KMS-11 (cell line): Measurements from ENCODE around the gene SLC35A4.

Experiments
- H2AFZ ChIP-seq: fragments of 200-600 bp; sonication (generic); 2 replicates; pipeline ENCODE4 v1.6.1; 2016; ENCODE audit warnings: antibody characterized with exemption, mixed run types, low read depth
- H3K27ac ChIP-seq: fragments of 200-600 bp; sonication (generic); 2 replicates; pipeline ENCODE4 v1.6.1; 2016; ENCODE audit warnings: mild to moderate bottlenecking, mixed run types
- H3K27me3 ChIP-seq: fragments of 200-600 bp; sonication (generic); 2 replicates; pipeline ENCODE4 v1.6.1; 2017; ENCODE audit warnings: mild to moderate bottlenecking, low read depth, mixed run types, moderate library complexity; ENCODE audit not compliant: insufficient read depth
- H3K36me3 ChIP-seq: fragments of 200-600 bp; sonication (generic); 2 replicates; pipeline ENCODE4 v1.6.1; 2017; ENCODE audit warnings: mild to moderate bottlenecking, mixed run types; ENCODE audit not compliant: insufficient read depth
- H3K4me1 ChIP-seq: fragments of 200-600 bp; sonication (generic); 2 replicates; pipeline ENCODE4 v1.6.1; 2016; ENCODE audit warnings: mild to moderate bottlenecking, low read depth, mixed run types; ENCODE audit not compliant: poor library complexity, severe bottlenecking
- H3K4me2 ChIP-seq: fragments of 200-600 bp; sonication (generic); 2 replicates; pipeline ENCODE4 v1.7.0; 2016; ENCODE audit warnings: mild to moderate bottlenecking, mixed run types
- H3K4me3 ChIP-seq: fragments of 200-600 bp; sonication (generic); IDR thresholded peaks from 2 replicates; pipeline ENCODE4 v1.6.1; 2017; ENCODE audit warnings: low read depth, low read length, mixed read lengths; ENCODE audit not compliant: insufficient read depth
- H3K79me2 ChIP-seq: fragments of 200-600 bp; sonication (generic); 2 replicates; pipeline ENCODE4 v1.6.1; 2016; ENCODE audit warnings: low read depth, mixed run types; ENCODE audit not compliant: insufficient read depth
- H3K9ac ChIP-seq: fragments of 200-600 bp; sonication (generic); 2 replicates; pipeline ENCODE4 v1.6.1; 2016; ENCODE audit warnings: mild to moderate bottlenecking, mixed run types
- H4K20me1 ChIP-seq: fragments of 200-600 bp; sonication (generic); 2 replicates; pipeline ENCODE4 v1.6.1; 2016; ENCODE audit warnings: mild to moderate bottlenecking, mixed run types; ENCODE audit not compliant: insufficient read depth
- TF ChIP-seq, protein P1 (sequence below): fragments of 200-600 bp; sonication (generic); conservative IDR thresholded peaks from 2 replicates; pipeline ENCODE4 v1.6.1; 2017; ENCODE audit warnings: low read depth, mild to moderate bottlenecking, antibody characterized with exemption, low read length, moderate library complexity, mixed read lengths

SLC35A4 gene

DNA sequence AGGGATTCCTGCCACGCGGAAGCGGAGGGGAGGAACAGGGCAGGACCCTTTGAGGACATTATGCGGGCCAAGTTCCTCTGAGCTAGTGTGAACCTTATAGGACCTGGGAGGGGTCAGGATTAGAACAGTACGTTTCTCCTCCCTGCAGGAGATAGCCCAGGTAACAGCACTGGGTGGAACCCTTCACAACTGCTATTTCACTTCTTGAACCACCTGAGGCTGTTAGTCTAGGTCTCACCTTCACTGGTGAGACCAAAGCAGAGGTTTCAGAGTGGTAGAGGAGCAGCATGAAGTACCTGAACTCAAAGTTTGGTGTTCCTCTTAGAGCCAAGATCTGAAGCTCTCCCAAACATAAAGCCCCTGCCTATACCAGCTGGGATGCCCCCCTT lies 16.3 kb upstream of the SLC35A4 start:
- H3K9ac ChIP-seq, result no peak overlapping the region
- no peaks in the 10 kb centered on the region for H3K27me3 ChIP-seq
- H3K27ac ChIP-seq, result no peak overlapping the region
- no peaks in the 10 kb centered on the region for H3K36me3 ChIP-seq
- peaks cover 5% of the 10 kb centered on the region for H3K4me1 ChIP-seq
- H4K20me1 ChIP-seq, result no peaks in the 10 kb centered on the region
- no peak overlapping the region for H3K4me2 ChIP-seq
- H2AFZ ChIP-seq, result no peak overlapping the region
- H3K79me2 ChIP-seq, result peaks cover 14% of the 10 kb centered on the region; the same call in 1 of the 2 replicates
- no peak overlapping the region for H3K4me3 ChIP-seq
- TF ChIP-seq, protein P1, sequence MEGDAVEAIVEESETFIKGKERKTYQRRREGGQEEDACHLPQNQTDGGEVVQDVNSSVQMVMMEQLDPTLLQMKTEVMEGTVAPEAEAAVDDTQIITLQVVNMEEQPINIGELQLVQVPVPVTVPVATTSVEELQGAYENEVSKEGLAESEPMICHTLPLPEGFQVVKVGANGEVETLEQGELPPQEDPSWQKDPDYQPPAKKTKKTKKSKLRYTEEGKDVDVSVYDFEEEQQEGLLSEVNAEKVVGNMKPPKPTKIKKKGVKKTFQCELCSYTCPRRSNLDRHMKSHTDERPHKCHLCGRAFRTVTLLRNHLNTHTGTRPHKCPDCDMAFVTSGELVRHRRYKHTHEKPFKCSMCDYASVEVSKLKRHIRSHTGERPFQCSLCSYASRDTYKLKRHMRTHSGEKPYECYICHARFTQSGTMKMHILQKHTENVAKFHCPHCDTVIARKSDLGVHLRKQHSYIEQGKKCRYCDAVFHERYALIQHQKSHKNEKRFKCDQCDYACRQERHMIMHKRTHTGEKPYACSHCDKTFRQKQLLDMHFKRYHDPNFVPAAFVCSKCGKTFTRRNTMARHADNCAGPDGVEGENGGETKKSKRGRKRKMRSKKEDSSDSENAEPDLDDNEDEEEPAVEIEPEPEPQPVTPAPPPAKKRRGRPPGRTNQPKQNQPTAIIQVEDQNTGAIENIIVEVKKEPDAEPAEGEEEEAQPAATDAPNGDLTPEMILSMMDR, result no peak

DNA sequence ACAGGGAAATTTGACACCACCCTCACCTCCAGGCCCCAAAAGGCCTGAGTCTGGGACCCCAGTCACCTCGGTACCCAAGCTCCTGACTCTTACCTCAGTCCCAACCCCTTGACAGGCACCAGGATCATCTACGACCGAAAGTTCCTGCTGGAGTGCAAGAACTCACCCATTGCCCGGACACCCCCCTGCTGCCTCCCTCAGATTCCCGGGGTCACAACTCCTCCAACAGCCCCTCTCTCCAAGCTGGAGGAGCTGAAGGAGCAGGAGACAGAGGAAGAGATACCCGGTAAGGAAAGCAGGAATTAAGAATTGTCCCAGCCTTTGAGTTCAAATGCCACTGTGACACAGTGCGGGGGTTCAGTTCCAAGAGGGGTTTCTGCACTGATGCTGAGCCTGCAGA lies 15.8 kb upstream of the SLC35A4 start:
- Histone ChIP-seq H4K20me1 (no peaks in the 10 kb centered on the region), H3K4me3 (no peak overlapping the region), H3K27me3 (no peaks in the 10 kb centered on the region), H3K79me2 (peaks cover 19% of the 10 kb centered on the region; the same call in 1 of the 2 replicates), H3K4me2 (no peak overlapping the region), H3K9ac (no peak overlapping the region), H2AFZ (no peak overlapping the region), H3K4me1 (peaks cover 10% of the 10 kb centered on the region), H3K36me3 (no peaks in the 10 kb centered on the region), H3K27ac (no peak overlapping the region)
- TF ChIP-seq, protein P1, result no peak

DNA sequence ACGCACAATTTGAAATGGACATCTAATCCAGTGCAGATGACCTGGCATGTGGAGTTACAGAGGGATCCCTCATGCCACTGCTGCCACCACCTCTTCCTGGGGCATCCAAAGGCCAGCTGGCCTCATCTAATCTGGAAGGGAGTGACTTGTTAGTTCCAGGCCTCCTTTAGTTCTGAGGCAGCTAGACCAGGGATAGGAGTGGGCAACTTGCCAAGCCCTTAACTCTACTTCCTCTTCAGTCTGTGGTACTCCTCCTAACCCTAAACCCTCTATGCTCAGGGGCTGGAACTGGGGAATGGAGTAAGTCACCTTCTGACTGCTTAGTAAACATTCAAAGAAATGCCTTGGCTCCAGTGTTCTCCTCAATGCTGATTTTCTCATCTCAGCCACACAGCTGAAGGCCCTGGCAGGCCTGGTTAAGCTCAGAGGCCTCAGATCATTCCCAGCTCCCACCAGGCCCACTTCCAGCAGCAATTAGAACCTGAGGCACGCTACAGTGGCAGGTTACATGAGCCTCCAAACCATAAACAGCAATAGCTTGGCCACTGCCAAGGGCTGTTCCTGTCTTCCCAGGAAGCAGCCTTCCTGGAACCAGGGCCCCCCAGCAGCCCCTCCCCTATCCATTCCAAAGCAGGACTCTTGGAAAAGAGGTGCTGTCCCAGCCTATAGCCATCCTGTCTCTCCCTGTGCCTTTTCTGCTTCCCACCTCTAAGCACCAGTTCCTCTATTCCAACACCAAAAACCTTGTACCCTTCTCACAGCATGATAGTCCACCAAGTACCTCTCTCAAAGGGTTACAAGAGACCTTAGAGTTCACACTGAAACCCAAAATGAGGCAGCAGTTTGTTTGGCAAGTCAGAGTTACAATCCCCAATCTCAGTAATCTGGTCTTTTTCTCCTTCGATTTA lies 15.1 kb upstream of the SLC35A4 start:
- Histone ChIP-seq H3K4me2 (no peak overlapping the region), H4K20me1 (no peaks in the 10 kb centered on the region), H3K27me3 (no peaks in the 10 kb centered on the region), H2AFZ (no peak overlapping the region), H3K9ac (no peak overlapping the region), H3K36me3 (no peaks in the 10 kb centered on the region), H3K4me1 (peaks cover 17% of the 10 kb centered on the region), H3K4me3 (no peak overlapping the region), H3K27ac (no peak overlapping the region; the same call in 1 of the 2 replicates), H3K79me2 (peaks cover 25% of the 10 kb centered on the region; the same call in 1 of the 2 replicates)
- TF ChIP-seq, protein P1, result no peak

DNA sequence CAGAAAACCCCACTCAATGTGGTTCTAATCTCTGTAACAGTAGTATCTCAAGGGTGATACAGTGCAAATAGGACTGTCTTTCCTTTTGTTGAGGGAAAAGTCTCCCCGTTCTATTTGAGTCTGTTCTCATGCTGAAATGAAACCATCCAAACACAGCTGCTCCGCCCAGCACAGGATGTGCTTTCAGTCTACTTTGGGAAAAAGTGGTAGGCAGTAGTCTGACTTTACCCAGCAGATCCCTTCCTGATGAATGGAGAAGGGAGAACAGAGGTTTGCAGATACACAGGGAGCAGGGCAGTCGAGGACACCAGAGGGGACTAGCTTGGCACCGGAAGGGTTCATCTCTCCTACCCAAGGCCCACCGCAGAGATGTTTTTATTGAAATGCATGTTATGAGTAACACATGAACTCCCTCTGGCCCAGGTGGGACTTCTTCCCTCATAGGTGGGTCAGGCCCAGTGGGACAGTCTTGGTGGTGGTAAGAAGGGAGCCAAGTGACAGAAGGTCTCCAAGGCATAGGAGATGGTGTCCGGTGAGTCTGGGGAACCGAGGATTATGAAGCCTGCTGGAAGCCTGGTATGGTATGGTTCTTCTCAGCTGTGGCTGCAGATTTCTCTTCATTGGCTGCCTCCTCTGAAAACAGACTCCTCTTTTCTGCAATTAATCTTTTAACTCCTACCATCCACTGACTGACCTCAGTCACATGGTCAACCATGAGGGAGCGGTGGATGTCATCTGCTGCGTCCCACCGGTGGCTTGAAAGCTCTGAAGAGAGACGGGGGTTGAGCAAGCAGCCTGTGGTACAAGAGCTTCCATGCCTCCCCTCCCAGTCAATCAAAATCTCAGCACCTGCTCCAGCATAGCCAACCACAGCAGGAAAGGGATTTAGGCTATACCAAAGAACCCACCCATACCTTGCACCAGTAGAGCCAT lies 14.2 kb upstream of the SLC35A4 start:
- Histone ChIP-seq H2AFZ (no peak overlapping the region), H3K9ac (no peak overlapping the region), H3K4me1 (peaks cover 26% of the 10 kb centered on the region), H3K27me3 (no peaks in the 10 kb centered on the region), H4K20me1 (no peaks in the 10 kb centered on the region), H3K36me3 (no peaks in the 10 kb centered on the region), H3K79me2 (peaks cover 34% of the 10 kb centered on the region), H3K27ac (no peak overlapping the region; the same call in 1 of the 2 replicates), H3K4me3 (no peak overlapping the region), H3K4me2 (no peak overlapping the region)
- TF ChIP-seq, protein P1, result no peak
